Bronchus fibroblast of lung (primary cell): Measurements from ENCODE around the gene GYPC. TPM values are rescaled to one million over a fixed set of nuclear protein-coding genes. Genes with fewer than 3 reads are reported as not detected.

ENCODE experiments used
- total RNA-seq: library from RNA; depleted of rRNA; stranded (reverse); fragments of >200 nt; gene quantifications from 2 replicates; pipeline ENCODE4 v1.2.3, GENCODE V29; 2015

The GYPC gene, protein sequence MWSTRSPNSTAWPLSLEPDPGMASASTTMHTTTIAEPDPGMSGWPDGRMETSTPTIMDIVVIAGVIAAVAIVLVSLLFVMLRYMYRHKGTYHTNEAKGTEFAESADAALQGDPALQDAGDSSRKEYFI
- total RNA-seq = 100 and 106 TPM in 2 replicates

DNA sequence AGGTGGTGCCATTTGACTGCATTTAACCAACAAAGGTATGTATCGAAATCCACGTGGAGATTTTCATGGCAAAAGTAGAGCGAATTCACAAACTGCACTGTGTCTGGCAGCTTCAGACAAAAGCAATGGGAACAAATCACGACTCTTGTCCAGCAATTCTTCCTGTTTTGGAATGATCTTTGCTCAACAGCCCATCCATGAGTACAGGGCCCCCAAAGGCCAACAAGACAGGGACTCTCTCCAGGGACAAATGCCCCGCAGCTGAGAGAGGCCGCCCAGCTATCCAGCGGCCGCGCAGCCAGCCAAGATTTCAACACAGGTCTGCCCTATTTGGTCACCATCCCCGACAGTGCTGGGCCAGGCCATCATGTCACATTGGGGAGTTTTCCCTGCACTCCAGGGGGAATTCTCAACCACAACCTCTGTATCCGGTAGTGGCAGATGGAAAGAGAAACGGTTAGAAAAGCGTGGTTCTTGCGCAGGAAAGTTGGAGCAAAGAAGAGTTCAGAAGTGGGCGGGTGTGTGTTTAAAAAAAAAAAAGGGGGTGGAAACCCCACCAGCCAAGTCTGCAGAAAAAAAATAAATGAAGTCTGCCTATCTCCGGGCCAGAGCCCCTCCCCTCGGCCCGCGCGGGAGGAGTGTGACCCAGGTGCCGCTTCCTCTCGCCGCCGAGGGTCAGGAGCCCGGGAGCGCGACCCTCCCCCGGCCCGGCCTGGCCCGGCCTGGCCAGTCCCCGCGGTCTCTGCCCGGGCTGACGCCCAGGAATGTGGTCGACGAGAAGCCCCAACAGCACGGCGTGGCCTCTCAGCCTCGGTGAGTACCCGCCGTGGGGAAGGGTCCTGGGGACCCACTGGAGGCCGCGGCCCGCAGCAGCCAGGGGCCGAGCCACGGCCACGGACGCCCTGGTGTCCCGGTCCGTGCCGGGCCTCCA is at the start of gene GYPC:
TSS of gene GYPC (plus strand) at position 659 of the 931 bp plus-strand sequence. CDS start at position 765, 106 bp downstream.

Other genes with a start within 250 kb of the GYPC start
- gene TEX51, start 242.7 kb downstream of the GYPC start, total RNA-seq = not detected in 2 replicates